Duodenal mucosa (tissue), 2 donors: ENCODE results near the gene CTU2.

Experiments
- H3K27ac ChIP-seq: one replicate; pipeline ENCODE4 v1.7.0; 2013; ENCODE audit warnings: low read depth, low read length
- H3K27me3 ChIP-seq, 2 donors: one replicate each; pipeline ENCODE4 v1.7.0; 2013; ENCODE audit warnings: low read length in 2 of 2, control low read depth in 1 of 2; ENCODE audit not compliant: insufficient read depth in 2 of 2, control insufficient read depth in 1 of 2
- H3K36me3 ChIP-seq, 2 donors: one replicate each; pipeline ENCODE4 v1.7.0; 2013; ENCODE audit warnings: low read length in 2 of 2, control low read depth in 1 of 2; ENCODE audit not compliant: insufficient read depth in 2 of 2, control insufficient read depth in 1 of 2
- H3K4me1 ChIP-seq, 2 donors: one replicate each; pipeline ENCODE4 v1.7.0; 2013; ENCODE audit warnings: low read length in 2 of 2, control low read depth in 1 of 2; ENCODE audit not compliant: insufficient read depth in 2 of 2, control insufficient read depth in 1 of 2
- H3K4me3 ChIP-seq, 2 donors: one replicate each; pipeline ENCODE4 v1.7.0; 2013; ENCODE audit warnings: low read length in 2 of 2, low read depth in 1 of 2
- H3K9ac ChIP-seq, 2 donors: one replicate each; pipeline ENCODE4 v1.7.0; 2013; ENCODE audit warnings: low read length in 2 of 2, low read depth in 1 of 2
- H3K9me3 ChIP-seq, 2 donors: one replicate each; pipeline ENCODE4 v1.7.0; 2013; ENCODE audit warnings: low read length in 2 of 2, control low read depth in 1 of 2; ENCODE audit not compliant: control insufficient read depth in 1 of 2

The CTU2 gene

GRCh38 chr16:88743693-88744576, 37.6 kb downstream of the CTU2 start:
- Histone ChIP-seq H3K27me3 (no peaks in the 10 kb centered on the region), H3K36me3 (peaks cover 0 to 13% of the 10 kb centered on the region in 2 donors), H3K9ac (no peak overlapping the region), H3K4me1 (peaks cover 9 to 21% of the 10 kb centered on the region in 2 donors), H3K4me3 (no peak overlapping the region), H3K9me3 (no peaks in the 10 kb centered on the region), H3K27ac (no peak overlapping the region)

GRCh38 chr16:88744577-88745521, 38.5 kb downstream of the CTU2 start:
- Histone ChIP-seq H3K9ac (no peak overlapping the region), H3K27me3 (no peaks in the 10 kb centered on the region), H3K36me3 (peaks cover 0 to 13% of the 10 kb centered on the region in 2 donors), H3K27ac (no peak overlapping the region), H3K9me3 (no peaks in the 10 kb centered on the region), H3K4me3 (no peak overlapping the region), H3K4me1 (peaks cover 9 to 21% of the 10 kb centered on the region in 2 donors)

GRCh38 chr16:88746506-88746905, 40.2 kb downstream of the CTU2 start:
- Histone ChIP-seq H3K9me3 (no peaks in the 10 kb centered on the region), H3K27ac (no peak overlapping the region), H3K36me3 (no peaks in the 10 kb centered on the region), H3K4me3 (no peak overlapping the region), H3K4me1 (peaks cover 9 to 21% of the 10 kb centered on the region in 2 donors), H3K9ac (no peak overlapping the region), H3K27me3 (no peaks in the 10 kb centered on the region)

GRCh38 chr16:88747588-88748301, 41.4 kb downstream of the CTU2 start:
- no peak overlapping the region for H3K9ac ChIP-seq
- H3K27me3 ChIP-seq, result no peaks in the 10 kb centered on the region
- no peaks in the 10 kb centered on the region for H3K9me3 ChIP-seq
- no peak overlapping the region for H3K4me3 ChIP-seq
- no peaks in the 10 kb centered on the region for H3K36me3 ChIP-seq
- H3K4me1 ChIP-seq, result peaks cover 9 to 21% of the 10 kb centered on the region in 2 donors
- H3K27ac ChIP-seq, result no peak overlapping the region

- H3K4me3 ChIP-seq, result no peak overlapping the region
- H3K9ac ChIP-seq, result no peak overlapping the region
- H3K4me1 ChIP-seq, result peaks cover 7 to 15% of the 10 kb centered on the region in 2 donors
- H3K27me3 ChIP-seq, result no peaks in the 10 kb centered on the region
- H3K36me3 ChIP-seq, result no peaks in the 10 kb centered on the region
- no peaks in the 10 kb centered on the region for H3K9me3 ChIP-seq
- H3K27ac ChIP-seq, result no peak overlapping the region
Observed at GRCh38 chr16:88748364-88748763, 42.1 kb downstream of the CTU2 start.

GRCh38 chr16:88749358-88749757, 43.1 kb downstream of the CTU2 start:
- Histone ChIP-seq H3K27ac (no peak overlapping the region), H3K4me1 (peaks cover 0 to 6% of the 10 kb centered on the region in 2 donors), H3K9ac (no peak overlapping the region), H3K4me3 (no peak overlapping the region), H3K27me3 (no peaks in the 10 kb centered on the region), H3K9me3 (no peaks in the 10 kb centered on the region), H3K36me3 (no peaks in the 10 kb centered on the region)

- peaks cover 0 to 4% of the 10 kb centered on the region in 2 donors for H3K4me1 ChIP-seq
- no peak overlapping the region for H3K4me3 ChIP-seq
- H3K27me3 ChIP-seq, result no peaks in the 10 kb centered on the region
- no peak overlapping the region for H3K9ac ChIP-seq
- H3K9me3 ChIP-seq, result no peaks in the 10 kb centered on the region
- no peak overlapping the region for H3K27ac ChIP-seq
- H3K36me3 ChIP-seq, result no peaks in the 10 kb centered on the region
Observed at GRCh38 chr16:88750854-88751253, 44.6 kb downstream of the CTU2 start.

- Histone ChIP-seq H3K9ac (no peak overlapping the region), H3K4me3 (no peak overlapping the region), H3K36me3 (no peaks in the 10 kb centered on the region), H3K27ac (no peak overlapping the region), H3K4me1 (no peaks in the 10 kb centered on the region), H3K27me3 (no peaks in the 10 kb centered on the region), H3K9me3 (no peaks in the 10 kb centered on the region)
Observed at GRCh38 chr16:88752386-88753002, 46.2 kb downstream of the CTU2 start.

GRCh38 chr16:88753191-88753590, 46.9 kb downstream of the CTU2 start:
- no peak overlapping the region for H3K27ac ChIP-seq
- peaks cover 0 to 4% of the 10 kb centered on the region in 2 donors for H3K4me1 ChIP-seq
- no peak overlapping the region for H3K9ac ChIP-seq
- H3K27me3 ChIP-seq, result no peaks in the 10 kb centered on the region
- no peak overlapping the region for H3K4me3 ChIP-seq
- H3K36me3 ChIP-seq, result no peaks in the 10 kb centered on the region
- H3K9me3 ChIP-seq, result no peaks in the 10 kb centered on the region
